SU-DHL-6 (cell line): ENCODE data around the gene PINLYP.

ENCODE experiments used
- CTCF ChIP-seq: fragments of 200-600 bp; sonication (generic); IDR thresholded peaks from one replicate; pipeline ENCODE4 v1.5.1; 2017; ENCODE audit warnings: antibody characterized with exemption, mild to moderate bottlenecking, low read length, moderate library complexity; ENCODE audit not compliant: insufficient read depth, poor library complexity, severe bottlenecking
- EZH2phosphoT487 ChIP-seq: fragments of 200-600 bp; sonication (generic), shearing (Covaris generic); conservative IDR thresholded peaks from 2 replicates; pipeline ENCODE4 v1.6.1; 2018; ENCODE audit warnings: mild to moderate bottlenecking, antibody characterized with exemption, low read length, moderate library complexity, mixed read lengths

- TF ChIP-seq CTCF, result no peak
- no peak for TF ChIP-seq EZH2phosphoT487
Measured at GRCh38 chr19:43544077-43544476, 31.5 kb upstream of the PINLYP start.
